SW480 (cell line): ENCODE results near the gene ASB2.

Experiments
- DNase-seq: peaks from one replicate; pipeline ENCODE4 v3.0.0-alpha.2; 2016; ENCODE audit warnings: low spot score

The ASB2 gene, protein sequence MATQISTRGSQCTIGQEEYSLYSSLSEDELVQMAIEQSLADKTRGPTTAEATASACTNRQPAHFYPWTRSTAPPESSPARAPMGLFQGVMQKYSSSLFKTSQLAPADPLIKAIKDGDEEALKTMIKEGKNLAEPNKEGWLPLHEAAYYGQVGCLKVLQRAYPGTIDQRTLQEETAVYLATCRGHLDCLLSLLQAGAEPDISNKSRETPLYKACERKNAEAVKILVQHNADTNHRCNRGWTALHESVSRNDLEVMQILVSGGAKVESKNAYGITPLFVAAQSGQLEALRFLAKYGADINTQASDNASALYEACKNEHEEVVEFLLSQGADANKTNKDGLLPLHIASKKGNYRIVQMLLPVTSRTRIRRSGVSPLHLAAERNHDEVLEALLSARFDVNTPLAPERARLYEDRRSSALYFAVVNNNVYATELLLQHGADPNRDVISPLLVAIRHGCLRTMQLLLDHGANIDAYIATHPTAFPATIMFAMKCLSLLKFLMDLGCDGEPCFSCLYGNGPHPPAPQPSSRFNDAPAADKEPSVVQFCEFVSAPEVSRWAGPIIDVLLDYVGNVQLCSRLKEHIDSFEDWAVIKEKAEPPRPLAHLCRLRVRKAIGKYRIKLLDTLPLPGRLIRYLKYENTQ

DNA sequence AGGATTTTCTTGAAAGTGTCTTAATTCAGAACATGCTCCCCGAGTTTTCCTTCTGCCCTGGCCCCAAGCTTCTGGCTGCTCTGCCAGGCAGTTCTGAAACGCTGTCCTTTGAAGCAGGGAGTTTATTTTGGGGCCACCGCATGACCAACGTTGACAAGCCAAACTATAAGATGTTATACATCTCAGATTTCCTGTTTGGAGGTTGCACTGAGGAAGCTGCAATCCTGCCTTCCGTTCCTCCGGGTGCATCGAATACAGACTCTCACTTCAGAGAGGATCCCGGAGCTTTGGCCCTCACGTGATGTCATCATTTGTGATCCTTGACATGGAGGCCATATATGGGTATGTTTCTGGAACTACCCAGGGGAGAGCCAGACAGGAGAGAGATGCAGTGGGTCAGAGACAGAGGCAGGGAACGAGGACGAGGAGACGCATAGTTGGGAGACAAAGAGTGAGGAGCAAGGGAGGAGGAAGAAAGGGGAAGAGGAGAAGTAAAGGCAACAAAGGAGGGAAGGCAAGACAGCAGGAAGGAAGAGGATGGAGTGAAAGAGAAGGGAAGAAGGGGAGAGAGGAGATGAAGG, at the start of gene ASB2:
Gene ASB2 (minus strand): TSS at position 94 of the 581 bp plus-strand sequence. CDS start 12,031 bp downstream, outside the sequence.
- no peak for DNase-seq

DNA sequence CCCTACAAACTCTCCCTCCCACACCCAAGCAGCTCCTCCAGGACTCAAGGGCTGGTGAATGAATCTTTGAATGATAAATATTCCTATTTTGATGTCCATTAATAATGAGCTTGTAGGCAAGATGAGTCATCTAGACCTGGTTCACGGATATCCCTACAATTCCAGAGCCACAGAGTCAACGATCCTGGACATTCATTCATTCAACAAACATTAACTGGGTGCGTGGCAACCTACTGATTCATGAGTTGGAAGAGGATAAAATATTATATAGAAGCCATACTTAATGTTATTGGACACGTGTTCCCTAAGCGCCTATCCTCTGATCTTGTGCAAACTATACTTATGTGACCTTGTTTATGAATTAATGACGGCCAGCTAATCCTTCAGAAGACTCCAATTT, 49.4 kb upstream of the ASB2 start:
- peak; percentile 36 for DNase-seq

DNA sequence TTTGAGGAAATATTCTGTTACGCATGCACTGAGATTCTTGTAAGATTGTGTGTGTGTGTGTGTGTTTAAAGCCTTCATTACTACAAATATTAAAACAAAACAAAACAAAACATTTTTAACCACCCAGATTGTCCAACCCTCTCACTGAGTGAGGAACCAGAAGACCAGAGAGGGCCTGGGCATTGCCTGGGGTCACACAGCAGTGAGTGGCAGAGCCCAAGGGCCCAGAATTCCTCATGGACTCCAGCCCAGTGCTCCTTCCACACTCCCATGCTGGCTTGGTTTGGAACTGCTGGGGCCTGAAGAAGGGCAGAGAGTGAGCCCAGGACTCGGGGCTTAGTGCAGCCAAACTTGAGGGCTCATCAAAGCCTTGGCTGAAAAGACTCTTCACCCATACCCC, 48.2 kb upstream of the ASB2 start:
- DNase-seq = no peak

- DNase-seq = no peak
These were observed 46.4 kb upstream of the ASB2 start for GRCh38 chr14:94022532-94023411.

DNA sequence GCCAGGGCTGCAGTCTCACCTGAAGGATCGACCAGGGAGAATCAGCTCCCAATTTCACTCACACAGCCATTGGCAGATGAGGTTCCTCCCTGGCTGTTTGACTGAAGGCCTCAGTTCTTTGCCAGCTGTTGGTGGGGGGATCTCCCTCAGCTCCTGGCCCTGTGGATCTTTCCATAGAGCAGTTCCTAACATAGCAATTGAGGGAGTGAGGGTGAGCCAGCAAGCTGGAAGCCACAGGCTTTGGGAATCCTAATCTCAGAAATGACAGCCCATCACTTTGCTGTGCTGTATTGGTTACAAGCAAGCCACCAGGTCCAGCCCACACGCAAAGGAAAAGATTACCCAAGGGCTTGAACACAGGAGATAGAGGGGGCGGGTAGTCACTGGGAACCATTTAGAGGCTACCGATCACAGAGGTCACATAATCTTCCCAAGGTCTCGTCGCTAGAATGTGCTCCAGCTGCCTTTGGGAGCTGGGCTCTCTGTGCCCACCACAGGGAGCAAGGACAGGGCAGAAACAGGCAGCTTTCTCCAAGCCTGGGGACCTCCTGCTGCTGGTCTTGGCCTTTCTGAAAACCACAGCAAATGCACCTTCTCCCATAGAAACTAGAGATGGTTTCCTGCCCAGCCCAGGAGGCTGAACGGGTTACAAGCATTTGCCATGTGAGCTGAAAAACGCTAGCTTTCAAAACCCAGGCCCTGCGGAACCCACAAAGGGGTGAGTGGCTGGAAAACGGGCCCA, 45.2 kb upstream of the ASB2 start:
- no peak for DNase-seq

- DNase-seq = peak; percentile 41
These were observed 44.6 kb upstream of the ASB2 start for GRCh38 chr14:94021001-94021400.

DNA sequence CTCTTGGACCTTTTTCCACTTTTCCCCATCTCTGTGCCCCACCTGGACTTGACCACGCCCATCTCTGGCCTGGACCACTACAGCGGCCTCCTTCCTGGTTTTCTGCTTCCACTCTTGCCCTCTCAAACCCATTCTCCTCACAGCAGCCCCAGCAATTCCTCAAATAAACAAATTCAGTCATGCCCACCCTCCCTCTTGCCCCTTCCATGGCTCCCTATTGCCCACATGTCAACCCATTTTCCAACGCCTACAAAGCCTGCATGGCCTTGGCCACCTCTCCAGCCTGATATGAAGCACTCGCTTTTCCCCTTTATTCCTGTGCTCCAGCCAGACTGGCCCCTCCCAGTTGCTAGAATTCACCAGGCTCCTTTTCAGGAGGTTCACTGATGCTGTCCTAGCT, 43.9 kb upstream of the ASB2 start:
- DNase-seq = no peak

DNA sequence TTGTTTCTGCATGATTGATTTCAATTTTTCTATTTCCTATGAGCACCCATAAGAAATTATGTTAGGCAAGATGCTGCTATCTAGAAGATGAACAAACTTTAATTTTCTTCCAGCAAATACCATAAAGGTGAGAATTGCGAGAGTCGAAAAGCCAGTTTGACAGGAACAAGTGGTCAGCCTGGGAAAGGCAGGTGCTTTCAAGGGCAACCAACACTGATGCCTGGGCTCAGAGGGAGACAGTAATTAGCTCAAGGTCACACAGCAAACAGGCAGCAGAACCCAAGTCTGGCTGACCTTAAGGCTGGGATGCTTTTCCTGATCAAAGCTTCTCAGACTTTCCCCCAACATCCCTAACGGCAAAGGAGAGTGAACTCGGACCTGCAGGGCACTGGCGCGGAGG, 43.0 kb upstream of the ASB2 start:
- no peak for DNase-seq

DNA sequence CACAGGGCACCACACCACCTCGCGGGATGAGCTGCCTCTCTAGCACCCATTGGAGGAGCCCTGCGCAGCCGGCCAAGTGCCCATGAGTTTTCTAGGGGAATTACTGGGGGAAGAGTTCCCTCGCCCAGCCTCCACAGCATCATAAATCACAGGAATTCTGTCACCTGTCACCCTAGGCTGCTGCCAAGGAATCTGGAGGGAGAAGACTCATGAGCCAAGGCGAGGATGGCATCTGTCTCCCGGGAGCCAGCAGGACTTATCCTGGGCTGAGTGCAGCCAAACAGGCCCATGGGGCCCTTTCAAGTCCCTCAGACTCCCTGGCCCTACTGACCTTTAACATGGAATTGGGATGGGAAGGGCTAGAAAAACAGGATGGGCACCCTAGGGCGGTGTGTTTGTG, 41.9 kb upstream of the ASB2 start:
- no peak for DNase-seq

GRCh38 chr14:94016446-94016976, 40.1 kb upstream of the ASB2 start:
- no peak for DNase-seq

DNA sequence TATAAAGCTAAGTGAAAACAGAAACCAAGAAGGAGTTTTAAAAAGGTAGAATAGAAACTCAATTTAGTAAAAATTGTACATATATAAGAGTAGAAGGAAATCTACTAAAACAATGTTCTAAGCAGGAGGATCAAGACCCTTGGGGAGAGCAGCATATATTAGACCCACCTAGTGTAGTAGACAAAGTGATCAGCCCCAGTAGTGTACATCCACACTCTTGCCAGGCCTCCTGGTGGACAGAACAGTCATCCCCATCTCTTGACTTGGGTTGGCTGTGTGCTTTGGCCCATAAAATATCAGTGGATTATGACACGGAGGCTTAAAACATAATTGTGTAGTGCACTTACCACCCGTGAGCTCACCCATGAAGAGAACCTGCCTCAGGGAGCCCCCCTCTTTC, 38.9 kb upstream of the ASB2 start:
- DNase-seq = no peak

GRCh38 chr14:94014382-94014781, 38.0 kb upstream of the ASB2 start:
- no peak for DNase-seq

GRCh38 chr14:94011795-94012194, 35.4 kb upstream of the ASB2 start:
- DNase-seq = peak; percentile 55

GRCh38 chr14:94010625-94011024, 34.3 kb upstream of the ASB2 start:
- DNase-seq = no peak

- peak; percentile 35 for DNase-seq
These were observed 33.4 kb upstream of the ASB2 start for GRCh38 chr14:94009767-94010166.

DNA sequence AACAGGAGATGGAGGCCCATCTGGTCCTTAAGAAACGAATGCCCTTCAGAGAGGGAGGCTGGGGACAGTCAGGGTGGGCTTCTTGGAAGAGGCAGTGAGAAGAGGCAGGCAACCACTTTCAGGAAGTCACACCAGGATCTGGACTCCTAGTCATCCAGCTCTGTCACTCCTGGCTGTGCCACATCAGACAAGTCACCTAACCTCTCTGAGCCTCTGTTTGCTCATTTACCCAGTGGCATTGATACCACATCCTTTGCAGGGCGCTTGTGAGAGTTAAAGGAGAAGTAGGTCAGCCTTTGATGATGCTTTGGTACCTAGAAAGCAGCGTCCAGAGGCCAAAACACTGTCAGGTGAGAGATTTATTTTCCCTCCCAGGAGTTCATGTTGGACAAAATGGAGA, 31.9 kb upstream of the ASB2 start:
- no peak for DNase-seq

- DNase-seq = no peak
These were observed 29.1 kb upstream of the ASB2 start for GRCh38 chr14:94005324-94006073.

- DNase-seq = no peak
These were observed 27.6 kb upstream of the ASB2 start for GRCh38 chr14:94004015-94004414.

DNA sequence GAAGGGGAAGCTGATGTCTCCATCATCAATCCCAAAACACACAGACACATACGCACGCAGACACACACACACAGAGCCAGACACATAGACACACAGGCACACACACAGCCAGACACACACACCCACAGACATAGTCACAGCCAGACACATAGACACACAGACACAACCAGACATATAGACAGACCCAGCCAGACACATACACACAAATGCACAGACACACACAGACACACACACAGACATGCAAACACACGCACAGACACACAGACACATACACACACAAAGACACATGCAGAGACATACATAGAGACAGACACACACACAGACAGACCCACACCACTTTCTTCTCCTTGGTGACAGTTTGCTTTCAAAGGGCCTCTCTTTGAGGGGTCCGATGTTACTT, 27.0 kb upstream of the ASB2 start:
- no peak for DNase-seq
